ENCODE data around the gene NISCH. TPM values are rescaled to one million over a fixed set of nuclear protein-coding genes. Genes with fewer than 3 reads are reported as not detected.

NISCH gene
- total RNA-seq, 2 donors from 2014 or later, result 80.2 to 81.7 TPM

- Mint-ChIP-seq H3K4me1 (ENCODE audit: low read depth) (peaks cover 6% of the 10 kb centered on the region), H3K4me3 (no peak overlapping the region), H3K36me3 (ENCODE audit: insufficient read depth in 2 of 2) (no peaks in the 10 kb centered on the region), H3K27me3 (ENCODE audit: low read depth) (no peaks in the 10 kb centered on the region), H3K27ac (no peak overlapping the region), H3K9me3 (no peaks in the 10 kb centered on the region)
- DNase-seq, result no peak
- ATAC-seq (replicated peaks in 1 of 2), result no peak
Measured at GRCh38 chr3:52502001-52502400, 46.6 kb downstream of the NISCH start.

- Mint-ChIP-seq H3K27ac (no peak overlapping the region), H3K36me3 (ENCODE audit: insufficient read depth in 2 of 2) (no peaks in the 10 kb centered on the region), H3K27me3 (ENCODE audit: low read depth) (no peaks in the 10 kb centered on the region), H3K9me3 (no peaks in the 10 kb centered on the region), H3K4me1 (ENCODE audit: low read depth) (peaks cover 6% of the 10 kb centered on the region), H3K4me3 (no peak overlapping the region)
- ATAC-seq (replicated peaks in 1 of 2), result no peak
- no peak for DNase-seq
Measured at GRCh38 chr3:52502808-52503350, 47.5 kb downstream of the NISCH start.

- Mint-ChIP-seq H3K27me3 (ENCODE audit: low read depth) (no peaks in the 10 kb centered on the region), H3K27ac (no peak overlapping the region), H3K9me3 (no peaks in the 10 kb centered on the region), H3K36me3 (ENCODE audit: insufficient read depth in 2 of 2) (no peaks in the 10 kb centered on the region), H3K4me1 (ENCODE audit: low read depth) (peaks cover under 1% of the 10 kb centered on the region), H3K4me3 (no peak overlapping the region)
- DNase-seq, result no peak
- no peak for ATAC-seq (replicated peaks in 1 of 2)
Measured at GRCh38 chr3:52503788-52504424, 48.5 kb downstream of the NISCH start.

- H3K4me3 Mint-ChIP-seq, result no peak overlapping the region
- no peaks in the 10 kb centered on the region for H3K9me3 Mint-ChIP-seq
- DNase-seq, result no peak
- no peak overlapping the region for H3K27ac Mint-ChIP-seq
- H3K27me3 Mint-ChIP-seq (ENCODE audit: low read depth), result no peaks in the 10 kb centered on the region
- no peaks in the 10 kb centered on the region for H3K4me1 Mint-ChIP-seq (ENCODE audit: low read depth)
- ATAC-seq (replicated peaks in 1 of 2), result no peak
- H3K36me3 Mint-ChIP-seq (ENCODE audit: insufficient read depth in 2 of 2), result no peaks in the 10 kb centered on the region
Measured at GRCh38 chr3:52504977-52505376, 49.6 kb downstream of the NISCH start.

- no peak overlapping the region for H3K27ac Mint-ChIP-seq
- ATAC-seq (replicated peaks in 1 of 2) (no peak), DNase-seq (no peak)
- no peaks in the 10 kb centered on the region for H3K4me1 Mint-ChIP-seq (ENCODE audit: low read depth)
- H3K36me3 Mint-ChIP-seq (ENCODE audit: insufficient read depth in 2 of 2), result no peaks in the 10 kb centered on the region
- no peak overlapping the region for H3K4me3 Mint-ChIP-seq
- no peaks in the 10 kb centered on the region for H3K9me3 Mint-ChIP-seq
- no peaks in the 10 kb centered on the region for H3K27me3 Mint-ChIP-seq (ENCODE audit: low read depth)
Measured at GRCh38 chr3:52506266-52506966, 51.0 kb downstream of the NISCH start.

GRCh38 chr3:52507359-52507758 is 52.0 kb downstream of the NISCH start:
- Mint-ChIP-seq H3K36me3 (ENCODE audit: insufficient read depth in 2 of 2) (no peaks in the 10 kb centered on the region), H3K27me3 (ENCODE audit: low read depth) (no peaks in the 10 kb centered on the region), H3K4me1 (ENCODE audit: low read depth) (no peaks in the 10 kb centered on the region), H3K9me3 (no peaks in the 10 kb centered on the region), H3K27ac (no peak overlapping the region), H3K4me3 (no peak overlapping the region)
- DNase-seq (no peak), ATAC-seq (replicated peaks in 1 of 2) (no peak)

GRCh38 chr3:52509753-52510328 is 54.4 kb downstream of the NISCH start:
- Mint-ChIP-seq H3K4me1 (ENCODE audit: low read depth) (no peaks in the 10 kb centered on the region), H3K27me3 (ENCODE audit: low read depth) (no peaks in the 10 kb centered on the region), H3K36me3 (ENCODE audit: insufficient read depth in 2 of 2) (no peaks in the 10 kb centered on the region), H3K4me3 (no peak overlapping the region), H3K9me3 (no peaks in the 10 kb centered on the region), H3K27ac (no peak overlapping the region)
- DNase-seq (no peak), ATAC-seq (replicated peaks in 1 of 2) (no peak)

- H3K4me3 Mint-ChIP-seq, result no peak overlapping the region
- no peak for ATAC-seq (replicated peaks in 1 of 2)
Measured at GRCh38 chr3:52511509-52511908, 56.1 kb downstream of the NISCH start.

GRCh38 chr3:52512105-52512504 is 56.7 kb downstream of the NISCH start:
- H3K27me3 Mint-ChIP-seq (ENCODE audit: low read depth), result no peaks in the 10 kb centered on the region
- ATAC-seq (replicated peaks in 1 of 2), result no peak
- no peaks in the 10 kb centered on the region for H3K4me1 Mint-ChIP-seq (ENCODE audit: low read depth)
- no peak for DNase-seq
- H3K9me3 Mint-ChIP-seq, result no peaks in the 10 kb centered on the region
- no peak overlapping the region for H3K27ac Mint-ChIP-seq
- H3K4me3 Mint-ChIP-seq, result no peak overlapping the region
- H3K36me3 Mint-ChIP-seq (ENCODE audit: insufficient read depth in 2 of 2), result no peaks in the 10 kb centered on the region

More at GRCh38 chr3:52511509-52511908, 56.1 kb downstream of the NISCH start:
- H3K36me3 Mint-ChIP-seq (ENCODE audit: insufficient read depth in 2 of 2), result no peaks in the 10 kb centered on the region
- no peaks in the 10 kb centered on the region for H3K4me1 Mint-ChIP-seq (ENCODE audit: low read depth)
- H3K9me3 Mint-ChIP-seq, result no peaks in the 10 kb centered on the region
- no peak for DNase-seq
- no peak overlapping the region for H3K27ac Mint-ChIP-seq
- no peaks in the 10 kb centered on the region for H3K27me3 Mint-ChIP-seq (ENCODE audit: low read depth)

- DNase-seq (no peak), ATAC-seq (replicated peaks in 1 of 2) (no peak)
- Mint-ChIP-seq H3K4me3 (no peak overlapping the region), H3K27me3 (ENCODE audit: low read depth) (no peaks in the 10 kb centered on the region), H3K9me3 (no peaks in the 10 kb centered on the region), H3K4me1 (ENCODE audit: low read depth) (no peaks in the 10 kb centered on the region), H3K27ac (no peak overlapping the region), H3K36me3 (ENCODE audit: insufficient read depth in 2 of 2) (no peaks in the 10 kb centered on the region)
Measured at GRCh38 chr3:52512727-52513126, 57.3 kb downstream of the NISCH start.

- Mint-ChIP-seq H3K36me3 (ENCODE audit: insufficient read depth in 2 of 2) (no peaks in the 10 kb centered on the region), H3K27ac (no peak overlapping the region), H3K9me3 (no peaks in the 10 kb centered on the region), H3K4me3 (no peak overlapping the region), H3K4me1 (ENCODE audit: low read depth) (no peaks in the 10 kb centered on the region), H3K27me3 (ENCODE audit: low read depth) (no peaks in the 10 kb centered on the region)
- ATAC-seq (replicated peaks in 1 of 2) (no peak), DNase-seq (no peak)
Measured at GRCh38 chr3:52513281-52513680, 57.9 kb downstream of the NISCH start.

- Mint-ChIP-seq H3K4me1 (ENCODE audit: low read depth) (no peaks in the 10 kb centered on the region), H3K36me3 (ENCODE audit: insufficient read depth in 2 of 2) (no peaks in the 10 kb centered on the region), H3K9me3 (no peaks in the 10 kb centered on the region), H3K27me3 (ENCODE audit: low read depth) (no peaks in the 10 kb centered on the region), H3K27ac (no peak overlapping the region), H3K4me3 (no peak overlapping the region)
- DNase-seq (no peak), ATAC-seq (replicated peaks in 1 of 2) (no peak)
Measured at GRCh38 chr3:52514576-52514975, 59.2 kb downstream of the NISCH start.

GRCh38 chr3:52515192-52515591 is 59.8 kb downstream of the NISCH start:
- Mint-ChIP-seq H3K9me3 (no peaks in the 10 kb centered on the region), H3K27me3 (ENCODE audit: low read depth) (no peaks in the 10 kb centered on the region), H3K4me3 (no peak overlapping the region), H3K36me3 (ENCODE audit: insufficient read depth in 2 of 2) (no peaks in the 10 kb centered on the region), H3K27ac (no peak overlapping the region), H3K4me1 (ENCODE audit: low read depth) (no peaks in the 10 kb centered on the region)
- no peak for DNase-seq
- no peak for ATAC-seq (replicated peaks in 1 of 2)
